IMR-90 (cell line): Measurements from ENCODE around the gene KIF16B.

Source experiments
- CEBPB ChIP-seq: IDR thresholded peaks from 2 replicates; pipeline ENCODE4 v1.6.1; 2012; ENCODE audit warnings: low read depth, low read length, improper control_type of control experiment
- CHD1 ChIP-seq: IDR thresholded peaks from 2 replicates; pipeline ENCODE4 v1.6.1; 2012; ENCODE audit warnings: low read depth, low read length, improper control_type of control experiment
- CTCF ChIP-seq: conservative IDR thresholded peaks from 2 replicates; pipeline ENCODE4 v1.5.1; 2012; ENCODE audit warnings: mild to moderate bottlenecking, low read depth, low read length, improper control_type of control experiment
- FOS ChIP-seq: fragments of 150-350 bp; IDR thresholded peaks from 2 replicates; pipeline ENCODE4 v1.6.1; 2016; ENCODE audit warnings: low read depth, low read length
- MAFK ChIP-seq: IDR thresholded peaks from 2 replicates; pipeline ENCODE4 v1.6.1; 2012; ENCODE audit warnings: low read depth, low read length, improper control_type of control experiment
- MXI1 ChIP-seq: IDR thresholded peaks from 2 replicates; pipeline ENCODE4 v1.6.1; 2012; ENCODE audit warnings: low read depth, mild to moderate bottlenecking, low read length, moderate library complexity, borderline replicate concordance
- POLR2A ChIP-seq: IDR thresholded peaks from 2 replicates; pipeline ENCODE4 v1.6.1; 2012; ENCODE audit warnings: mild to moderate bottlenecking, low read depth, low read length
- RCOR1 ChIP-seq: IDR thresholded peaks from 2 replicates; pipeline ENCODE4 v1.6.1; 2012; ENCODE audit warnings: mild to moderate bottlenecking, low read length, improper control_type of control experiment; ENCODE audit not compliant: insufficient replicate concordance
- RFX5 ChIP-seq: IDR thresholded peaks from 2 replicates; pipeline ENCODE4 v1.8.0; 2012; ENCODE audit warnings: low read depth, mild to moderate bottlenecking, low read length, moderate library complexity
- SMC3 ChIP-seq: fragments of 150-350 bp; IDR thresholded peaks from 2 replicates; pipeline ENCODE4 v1.6.1; 2016; ENCODE audit warnings: low read depth, mild to moderate bottlenecking, antibody characterized with exemption, low read length, moderate library complexity
- TF ChIP-seq, protein P1 (sequence below): fragments of 150-350 bp; IDR thresholded peaks from 2 replicates; pipeline ENCODE4 v1.6.1; 2016; ENCODE audit warnings: low read depth, mild to moderate bottlenecking, low read length, moderate library complexity, borderline replicate concordance
- TF ChIP-seq, protein P2 (sequence below): fragments of 150-350 bp; IDR thresholded peaks from 2 replicates; pipeline ENCODE4 v1.6.1; 2017; ENCODE audit warnings: mild to moderate bottlenecking, antibody characterized with exemption, low read length, low read depth

DNA sequence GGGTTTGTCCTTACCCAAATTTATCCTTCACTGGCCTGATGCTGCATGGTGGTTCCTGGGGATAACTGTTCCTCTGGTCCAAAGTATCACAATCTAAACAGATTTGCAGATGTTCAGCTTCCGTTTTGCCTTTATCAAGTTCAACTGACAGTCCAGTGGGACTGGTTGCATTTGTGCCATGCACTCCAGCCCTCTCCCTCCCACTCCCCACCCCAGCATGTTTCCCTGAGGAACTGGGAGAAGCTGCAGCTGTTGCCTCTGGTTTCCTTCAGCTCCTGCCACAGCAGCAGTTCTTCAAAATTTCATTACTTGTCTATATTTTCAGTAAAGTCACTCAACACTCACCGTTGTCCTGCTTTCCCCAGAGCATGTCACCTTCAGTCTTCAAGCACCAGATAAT, 39.5 kb upstream of the KIF16B start:
- TF ChIP-seq CEBPB (no peak), CTCF (no peak), POLR2A (no peak), RFX5 (no peak), MXI1 (no peak), RCOR1 (no peak), SMC3 (no peak), MAFK (no peak), FOS (no peak), CHD1 (no peak)
- TF ChIP-seq, protein P1, sequence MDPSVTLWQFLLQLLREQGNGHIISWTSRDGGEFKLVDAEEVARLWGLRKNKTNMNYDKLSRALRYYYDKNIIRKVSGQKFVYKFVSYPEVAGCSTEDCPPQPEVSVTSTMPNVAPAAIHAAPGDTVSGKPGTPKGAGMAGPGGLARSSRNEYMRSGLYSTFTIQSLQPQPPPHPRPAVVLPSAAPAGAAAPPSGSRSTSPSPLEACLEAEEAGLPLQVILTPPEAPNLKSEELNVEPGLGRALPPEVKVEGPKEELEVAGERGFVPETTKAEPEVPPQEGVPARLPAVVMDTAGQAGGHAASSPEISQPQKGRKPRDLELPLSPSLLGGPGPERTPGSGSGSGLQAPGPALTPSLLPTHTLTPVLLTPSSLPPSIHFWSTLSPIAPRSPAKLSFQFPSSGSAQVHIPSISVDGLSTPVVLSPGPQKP, result no peak
- TF ChIP-seq, protein P2, sequence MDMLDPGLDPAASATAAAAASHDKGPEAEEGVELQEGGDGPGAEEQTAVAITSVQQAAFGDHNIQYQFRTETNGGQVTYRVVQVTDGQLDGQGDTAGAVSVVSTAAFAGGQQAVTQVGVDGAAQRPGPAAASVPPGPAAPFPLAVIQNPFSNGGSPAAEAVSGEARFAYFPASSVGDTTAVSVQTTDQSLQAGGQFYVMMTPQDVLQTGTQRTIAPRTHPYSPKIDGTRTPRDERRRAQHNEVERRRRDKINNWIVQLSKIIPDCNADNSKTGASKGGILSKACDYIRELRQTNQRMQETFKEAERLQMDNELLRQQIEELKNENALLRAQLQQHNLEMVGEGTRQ, result no peak
